Endothelial cell of umbilical vein (primary cell): ENCODE results near the gene PLEKHJ1. TPM values are rescaled to one million over a fixed set of nuclear protein-coding genes. Genes with fewer than 3 reads are reported as not detected.

ENCODE experiments used
- BruUV-seq: library from RNA; stranded (reverse); fragments of 400-500 nt; replicated peaks from 2 replicates; lab custom pipeline; 2021; lab: Mats Ljungman, UMichigan
- CTCF ChIA-PET: fragments of 300-600, 350-600 bp; sonication (Branson Sonifier 250); formaldehyde crosslinking; loops from one replicate; lab custom pipeline; 2021; ENCODE audit warnings: antibody characterized with exemption, inconsistent platforms; lab: Charles Lee
- POLR2A ChIA-PET: fragments of 300-600, 350-600 bp; sonication (Branson Sonifier 250); formaldehyde crosslinking; loops from one replicate; lab custom pipeline; 2021; ENCODE audit warnings: antibody characterized with exemption, inconsistent platforms; lab: Charles Lee
- DNase-seq: peaks from one replicate; pipeline ENCODE4 v3.0.0-alpha.2; 2011; ENCODE audit warnings: low read depth, low spot score
- FAIRE-seq: peaks from 2 replicates; lab custom pipeline; 2011; peaks lifted over from hg19 to GRCh38; lab: Jason Lieb, UNC
- H2AFZ ChIP-seq: 2 replicates; pipeline ENCODE4 v1.6.0; 2012; ENCODE audit warnings: low read depth, low read length, control low read depth, inconsistent platforms
- H3K27ac ChIP-seq: 2 replicates; pipeline ENCODE4 v1.5.1; 2011; ENCODE audit warnings: low read depth, mild to moderate bottlenecking, control low read depth, low read length, moderate library complexity; ENCODE audit not compliant: insufficient read depth
- H3K27me3 ChIP-seq, 2 experiments: 2 replicates each; pipeline versions ENCODE4 v1.6.0 to v1.6.1; 2011; ENCODE audit warnings: low read length in 2 of 2, mixed read lengths in 1 of 2; ENCODE audit not compliant: control insufficient read depth in 2 of 2, insufficient read depth in 2 of 2
- H3K36me3 ChIP-seq, 2 experiments: 2 replicates in 1 of 2; 3 replicates in 1 of 2; pipeline ENCODE4 v1.5.1; 2011; ENCODE audit warnings: low read length in 2 of 2, mild to moderate bottlenecking in 1 of 2, moderate library complexity in 1 of 2; ENCODE audit not compliant: control insufficient read depth in 2 of 2, insufficient read depth in 2 of 2; ENCODE audit errors: extremely low read depth in 1 of 2
- H3K4me1 ChIP-seq: 3 replicates; pipeline ENCODE4 v1.5.1; 2011; ENCODE audit warnings: mild to moderate bottlenecking, low read length; ENCODE audit not compliant: control insufficient read depth, insufficient read depth; ENCODE audit errors: extremely low read depth
- H3K4me2 ChIP-seq: 2 replicates; pipeline ENCODE4 v1.6.1; 2011; ENCODE audit warnings: low read length, control low read depth, mixed read lengths; ENCODE audit not compliant: insufficient read depth
- H3K4me3 ChIP-seq, 3 experiments: fragments of 200-600 bp in 1 of 3; sonication (generic), shearing (Covaris generic) in 1 of 3; replicated peaks in 1 of 3; 2 replicates each; pipeline ENCODE4 v1.5.1; 2011 to 2016; ENCODE audit warnings: control low read depth in 3 of 3, low read length in 3 of 3, mild to moderate bottlenecking in 2 of 3, inconsistent platforms in 1 of 3, low read depth in 1 of 3, moderate library complexity in 1 of 3; ENCODE audit not compliant: insufficient read depth in 1 of 3
- H3K79me2 ChIP-seq: 2 replicates; pipeline ENCODE4 v1.6.0; 2012; ENCODE audit warnings: low read length, inconsistent platforms; ENCODE audit not compliant: control insufficient read depth, insufficient read depth
- H3K9ac ChIP-seq: replicated peaks from 2 replicates; pipeline ENCODE3; 2011; ENCODE audit warnings: low read length, control low read depth; ENCODE audit not compliant: insufficient read depth; ENCODE audit errors: extremely low read depth
- H3K9me1 ChIP-seq: replicated peaks from 3 replicates; pipeline ENCODE4 v1.6.0; 2011; ENCODE audit warnings: mild to moderate bottlenecking, low read length; ENCODE audit not compliant: control insufficient read depth, insufficient read depth; ENCODE audit errors: extremely low read depth
- H3K9me3 ChIP-seq: replicated peaks from 2 replicates; pipeline ENCODE4 v1.5.1; 2012; ENCODE audit warnings: low read length, inconsistent platforms; ENCODE audit not compliant: control insufficient read depth, insufficient read depth
- H4K20me1 ChIP-seq: replicated peaks from 2 replicates; pipeline ENCODE3; 2011; ENCODE audit warnings: mild to moderate bottlenecking, low read length; ENCODE audit not compliant: control insufficient read depth, insufficient read depth; ENCODE audit errors: extremely low read depth
- EZH2 ChIP-seq: IDR thresholded peaks from 2 replicates; pipeline ENCODE4 v1.6.1; 2012; ENCODE audit warnings: borderline replicate concordance, low read depth, mild to moderate bottlenecking, moderate library complexity, low read length, inconsistent platforms; ENCODE audit not compliant: severe bottlenecking
- FOS ChIP-seq: IDR thresholded peaks from 2 replicates; pipeline ENCODE4 v1.6.1; 2011; ENCODE audit warnings: mild to moderate bottlenecking, low read length, moderate library complexity, borderline replicate concordance; ENCODE audit not compliant: insufficient read depth
- GATA2 ChIP-seq: IDR thresholded peaks from 2 replicates; pipeline ENCODE4 v1.7.0; 2011; ENCODE audit warnings: low read depth, mild to moderate bottlenecking, moderate library complexity, mixed read lengths, low read length; ENCODE audit not compliant: insufficient read length, insufficient read depth
- JUN ChIP-seq: IDR thresholded peaks from 2 replicates; pipeline ENCODE4 v1.6.1; 2011; ENCODE audit warnings: borderline replicate concordance, low read depth; ENCODE audit not compliant: insufficient read length, insufficient read depth
- MYC ChIP-seq: IDR thresholded peaks from one replicate; pipeline ENCODE4 v1.6.1; 2011; ENCODE audit warnings: mild to moderate bottlenecking, low read depth, low read length
- POLR2AphosphoS5 ChIP-seq: IDR thresholded peaks from 2 replicates; pipeline ENCODE4 v1.6.1; 2012; ENCODE audit warnings: low read depth, mild to moderate bottlenecking, control low read depth, low read length, moderate library complexity; ENCODE audit not compliant: insufficient read depth
- dilution Hi-C: fragments of 300-500 bp; cut with MboI; formaldehyde crosslinking; loops from one replicate; pipeline ENCODE4 v1.15.0; 2019; ENCODE audit warnings: low sequenced_read_pairs; ENCODE audit not compliant: extremely low pct_ligation_motif_present
- intact Hi-C: fragments of 100-400 bp; cut with micrococcal nuclease; formaldehyde crosslinking; loops from one replicate; pipeline ENCODE4 v1.10.0; 2022
- polyA plus RNA-seq, 4 experiments: library from polyadenylated mRNA; depleted of rRNA in 3 of 4; stranded (reverse) in 3 of 4; unstranded in 1 of 4; fragments of >200 nt; gene quantifications; 2 replicates each; pipeline versions ENCODE4 v1.2.1 to v1.2.3, GENCODE V29; 2011 to 2012; ENCODE audit warnings: missing spikeins in 1 of 4
- total RNA-seq: library from RNA; stranded (reverse); gene quantifications from 2 replicates; pipeline ENCODE4 v1.2.3, GENCODE V29; 2021

The PLEKHJ1 gene
- total and polyA plus RNA-seq, 2 donors (not counting 3 experiments of a cell fraction or from before 2014, with no cell fraction given), result 82.4 to 115 TPM

GRCh38 chr19:2271234-2272103 lies 35.3 kb upstream of the PLEKHJ1 start:
- dilution Hi-C loops, result no loop called here
- Histone ChIP-seq H3K27me3 (no peaks in the 10 kb centered on the region), H3K9me3 (no peaks in the 10 kb centered on the region), H2AFZ (no peak overlapping the region), H3K4me1 (peaks cover 36% of the 10 kb centered on the region), H3K27ac (no peak overlapping the region), H4K20me1 (no peaks in the 10 kb centered on the region), H3K4me2 (peak overlapping the region; percentile 70), H3K9me1 (no peaks in the 10 kb centered on the region), H3K79me2 (peaks cover 47% of the 10 kb centered on the region), H3K4me3 (peak overlapping the region; percentile 58 to 95 (median 92)), H3K9ac (peak overlapping the region; percentile 59), H3K36me3 (peaks cover 2 to 18% of the 10 kb centered on the region in 2 experiments)
- ChIA-PET POLR2A (interaction anchor here (1.0 kb wide), 1 partner anchor 32 kb away, joined by 4 read pairs; no protein-coding TSS in a partner anchor), CTCF (interaction anchor here (1.0 to 3.3 kb wide), 5 partner anchors 32 to 340 kb away, joined by 3 to 17 read pairs (median 4); partner anchors contain the start of gene PLEKHJ1)
- DNase-seq (no peak), FAIRE-seq (peak; percentile 76)
- intact Hi-C loops, result loop anchor here (5.0 kb wide), 1 partner anchor 341 kb away; no protein-coding TSS in a partner anchor
- BruUV-seq, result no TSS peak
- TF ChIP-seq EZH2 (no peak), GATA2 (no peak), JUN (no peak), FOS (no peak), POLR2AphosphoS5 (peak; percentile 5), MYC (no peak)
